WTC11 (cell line): ENCODE measurements around the gene LIN9.

ENCODE experiments used
- CTCF ChIP-seq: fragments of 200-600 bp; IDR thresholded peaks from 2 replicates; pipeline ENCODE4 v1.8.0; 2022; ENCODE audit warnings: antibody characterized with exemption
- ZNF138 ChIP-seq: sonication (generic); formaldehyde crosslinking; conservative IDR thresholded peaks from 2 replicates; pipeline ENCODE4 v1.8.1; 2022; ENCODE audit warnings: mild to moderate bottlenecking, moderate library complexity, missing genetic modification reagents
- TF ChIP-seq, protein P1 (sequence below): sonication (generic); formaldehyde crosslinking; conservative IDR thresholded peaks from 2 replicates; pipeline ENCODE4 v1.8.1; 2023; ENCODE audit warnings: mild to moderate bottlenecking, low read depth, missing genetic modification reagents, moderate library complexity
- TF ChIP-seq, protein P2 (sequence below): sonication (generic); formaldehyde crosslinking; IDR thresholded peaks from 2 replicates; pipeline ENCODE4 v1.8.0; 2023; ENCODE audit warnings: missing genetic modification reagents, mild to moderate bottlenecking, borderline replicate concordance

- TF ChIP-seq CTCF (no peak), ZNF138 (CRISPR knock-in tag) (no peak)
- TF ChIP-seq, protein P1, sequence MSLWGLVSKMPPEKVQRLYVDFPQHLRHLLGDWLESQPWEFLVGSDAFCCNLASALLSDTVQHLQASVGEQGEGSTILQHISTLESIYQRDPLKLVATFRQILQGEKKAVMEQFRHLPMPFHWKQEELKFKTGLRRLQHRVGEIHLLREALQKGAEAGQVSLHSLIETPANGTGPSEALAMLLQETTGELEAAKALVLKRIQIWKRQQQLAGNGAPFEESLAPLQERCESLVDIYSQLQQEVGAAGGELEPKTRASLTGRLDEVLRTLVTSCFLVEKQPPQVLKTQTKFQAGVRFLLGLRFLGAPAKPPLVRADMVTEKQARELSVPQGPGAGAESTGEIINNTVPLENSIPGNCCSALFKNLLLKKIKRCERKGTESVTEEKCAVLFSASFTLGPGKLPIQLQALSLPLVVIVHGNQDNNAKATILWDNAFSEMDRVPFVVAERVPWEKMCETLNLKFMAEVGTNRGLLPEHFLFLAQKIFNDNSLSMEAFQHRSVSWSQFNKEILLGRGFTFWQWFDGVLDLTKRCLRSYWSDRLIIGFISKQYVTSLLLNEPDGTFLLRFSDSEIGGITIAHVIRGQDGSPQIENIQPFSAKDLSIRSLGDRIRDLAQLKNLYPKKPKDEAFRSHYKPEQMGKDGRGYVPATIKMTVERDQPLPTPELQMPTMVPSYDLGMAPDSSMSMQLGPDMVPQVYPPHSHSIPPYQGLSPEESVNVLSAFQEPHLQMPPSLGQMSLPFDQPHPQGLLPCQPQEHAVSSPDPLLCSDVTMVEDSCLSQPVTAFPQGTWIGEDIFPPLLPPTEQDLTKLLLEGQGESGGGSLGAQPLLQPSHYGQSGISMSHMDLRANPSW (CRISPR knock-in tag), result no peak
- TF ChIP-seq, protein P2, sequence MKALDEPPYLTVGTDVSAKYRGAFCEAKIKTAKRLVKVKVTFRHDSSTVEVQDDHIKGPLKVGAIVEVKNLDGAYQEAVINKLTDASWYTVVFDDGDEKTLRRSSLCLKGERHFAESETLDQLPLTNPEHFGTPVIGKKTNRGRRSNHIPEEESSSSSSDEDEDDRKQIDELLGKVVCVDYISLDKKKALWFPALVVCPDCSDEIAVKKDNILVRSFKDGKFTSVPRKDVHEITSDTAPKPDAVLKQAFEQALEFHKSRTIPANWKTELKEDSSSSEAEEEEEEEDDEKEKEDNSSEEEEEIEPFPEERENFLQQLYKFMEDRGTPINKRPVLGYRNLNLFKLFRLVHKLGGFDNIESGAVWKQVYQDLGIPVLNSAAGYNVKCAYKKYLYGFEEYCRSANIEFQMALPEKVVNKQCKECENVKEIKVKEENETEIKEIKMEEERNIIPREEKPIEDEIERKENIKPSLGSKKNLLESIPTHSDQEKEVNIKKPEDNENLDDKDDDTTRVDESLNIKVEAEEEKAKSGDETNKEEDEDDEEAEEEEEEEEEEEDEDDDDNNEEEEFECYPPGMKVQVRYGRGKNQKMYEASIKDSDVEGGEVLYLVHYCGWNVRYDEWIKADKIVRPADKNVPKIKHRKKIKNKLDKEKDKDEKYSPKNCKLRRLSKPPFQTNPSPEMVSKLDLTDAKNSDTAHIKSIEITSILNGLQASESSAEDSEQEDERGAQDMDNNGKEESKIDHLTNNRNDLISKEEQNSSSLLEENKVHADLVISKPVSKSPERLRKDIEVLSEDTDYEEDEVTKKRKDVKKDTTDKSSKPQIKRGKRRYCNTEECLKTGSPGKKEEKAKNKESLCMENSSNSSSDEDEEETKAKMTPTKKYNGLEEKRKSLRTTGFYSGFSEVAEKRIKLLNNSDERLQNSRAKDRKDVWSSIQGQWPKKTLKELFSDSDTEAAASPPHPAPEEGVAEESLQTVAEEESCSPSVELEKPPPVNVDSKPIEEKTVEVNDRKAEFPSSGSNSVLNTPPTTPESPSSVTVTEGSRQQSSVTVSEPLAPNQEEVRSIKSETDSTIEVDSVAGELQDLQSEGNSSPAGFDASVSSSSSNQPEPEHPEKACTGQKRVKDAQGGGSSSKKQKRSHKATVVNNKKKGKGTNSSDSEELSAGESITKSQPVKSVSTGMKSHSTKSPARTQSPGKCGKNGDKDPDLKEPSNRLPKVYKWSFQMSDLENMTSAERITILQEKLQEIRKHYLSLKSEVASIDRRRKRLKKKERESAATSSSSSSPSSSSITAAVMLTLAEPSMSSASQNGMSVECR (CRISPR knock-in tag), result no peak
Measured at GRCh38 chr1:226220473-226221189, 88.3 kb downstream of the LIN9 start.
